ENCODE results near the gene WARS2. TPM values are rescaled to one million over a fixed set of nuclear protein-coding genes. Genes with fewer than 3 reads are reported as not detected.
A peak's percentile ranks its signal among the peaks of the same experiment; 100 is the strongest.

The WARS2 gene
- total RNA-seq, 1 donor from 2014 or later = 11.9 TPM

- no peak for TF ChIP-seq CTCF (IDR thresholded peaks at IDR 0.05)
- Histone ChIP-seq H3K4me1 (peaks cover 6 to 8% of the 10 kb centered on the region in 2 donors), H3K27ac (no peak overlapping the region), H3K9me3 (no peaks in the 10 kb centered on the region), H3K36me3 (no peaks in the 10 kb centered on the region), H3K4me3 (no peak overlapping the region), H3K27me3 (peaks cover 14% of the 10 kb centered on the region)
- no peak for DNase-seq (ENCODE audit: low spot score in 2 of 2)
- intact Hi-C loops (cut with DNase I) = no loop called here
Measured at GRCh38 chr1:119011706-119012105, 128.7 kb downstream of the WARS2 start.

- Histone ChIP-seq H3K27ac (no peak overlapping the region), H3K4me3 (no peak overlapping the region), H3K36me3 (no peaks in the 10 kb centered on the region), H3K9me3 (no peaks in the 10 kb centered on the region), H3K4me1 (peaks cover 6 to 8% of the 10 kb centered on the region in 2 donors), H3K27me3 (peaks cover 17% of the 10 kb centered on the region)
- no peak for DNase-seq (ENCODE audit: low spot score in 2 of 2)
- intact Hi-C loops (cut with DNase I) = no loop called here
- no peak for TF ChIP-seq CTCF (IDR thresholded peaks at IDR 0.05)
Measured at GRCh38 chr1:119011116-119011515, 129.3 kb downstream of the WARS2 start.

GRCh38 chr1:119010201-119010600 is 130.3 kb downstream of the WARS2 start:
- peaks cover 17% of the 10 kb centered on the region for H3K27me3 ChIP-seq
- no peak overlapping the region for H3K4me3 ChIP-seq
- H3K36me3 ChIP-seq = no peaks in the 10 kb centered on the region
- no peaks in the 10 kb centered on the region for H3K9me3 ChIP-seq
- intact Hi-C loops (cut with DNase I) = no loop called here
- no peak for DNase-seq (ENCODE audit: low spot score in 2 of 2)
- H3K27ac ChIP-seq = no peak overlapping the region
- no peak for TF ChIP-seq CTCF (IDR thresholded peaks at IDR 0.05)
- peaks cover 6 to 8% of the 10 kb centered on the region in 2 donors for H3K4me1 ChIP-seq

- H3K4me3 ChIP-seq = no peak overlapping the region
- no peak for TF ChIP-seq CTCF (IDR thresholded peaks at IDR 0.05)
- H3K27ac ChIP-seq = no peak overlapping the region
- peaks cover 6 to 8% of the 10 kb centered on the region in 2 donors for H3K4me1 ChIP-seq
- H3K27me3 ChIP-seq = peaks cover 17% of the 10 kb centered on the region
- H3K36me3 ChIP-seq = no peaks in the 10 kb centered on the region
- DNase-seq (ENCODE audit: low spot score in 2 of 2) = no peak
- H3K9me3 ChIP-seq = no peaks in the 10 kb centered on the region
- intact Hi-C loops (cut with DNase I) = loop anchor here (5.0 kb wide), 1 partner anchor 857 kb away; no protein-coding TSS in a partner anchor
Measured at GRCh38 chr1:119009312-119009655, 131.2 kb downstream of the WARS2 start.

GRCh38 chr1:119008483-119009311 is 131.8 kb downstream of the WARS2 start:
- intact Hi-C loops (cut with DNase I) = loop anchor here (5.0 kb wide), 1 partner anchor 856 kb away; no protein-coding TSS in a partner anchor

More at GRCh38 chr1:119008483-119009311, 131.8 kb downstream of the WARS2 start:
- H3K27me3 ChIP-seq = peaks cover 19% of the 10 kb centered on the region
- peaks cover 6 to 8% of the 10 kb centered on the region in 2 donors for H3K4me1 ChIP-seq
- no peak for DNase-seq (ENCODE audit: low spot score in 2 of 2)
- peak; percentile 31 to 62 (median 47) for TF ChIP-seq CTCF (IDR thresholded peaks at IDR 0.05)
- no peak overlapping the region for H3K27ac ChIP-seq
- no peaks in the 10 kb centered on the region for H3K9me3 ChIP-seq
- peak overlapping the region; percentile 27 to 59 for H3K4me3 ChIP-seq
- no peaks in the 10 kb centered on the region for H3K36me3 ChIP-seq
